ENCODE data around the gene CHRNA4.
"Not testable (repeated sequence)": the region's sequence is repeated elsewhere in the genome, so short reads cannot be mapped to it uniquely, and the experiment has no call there.

Gene CHRNA4

DNA sequence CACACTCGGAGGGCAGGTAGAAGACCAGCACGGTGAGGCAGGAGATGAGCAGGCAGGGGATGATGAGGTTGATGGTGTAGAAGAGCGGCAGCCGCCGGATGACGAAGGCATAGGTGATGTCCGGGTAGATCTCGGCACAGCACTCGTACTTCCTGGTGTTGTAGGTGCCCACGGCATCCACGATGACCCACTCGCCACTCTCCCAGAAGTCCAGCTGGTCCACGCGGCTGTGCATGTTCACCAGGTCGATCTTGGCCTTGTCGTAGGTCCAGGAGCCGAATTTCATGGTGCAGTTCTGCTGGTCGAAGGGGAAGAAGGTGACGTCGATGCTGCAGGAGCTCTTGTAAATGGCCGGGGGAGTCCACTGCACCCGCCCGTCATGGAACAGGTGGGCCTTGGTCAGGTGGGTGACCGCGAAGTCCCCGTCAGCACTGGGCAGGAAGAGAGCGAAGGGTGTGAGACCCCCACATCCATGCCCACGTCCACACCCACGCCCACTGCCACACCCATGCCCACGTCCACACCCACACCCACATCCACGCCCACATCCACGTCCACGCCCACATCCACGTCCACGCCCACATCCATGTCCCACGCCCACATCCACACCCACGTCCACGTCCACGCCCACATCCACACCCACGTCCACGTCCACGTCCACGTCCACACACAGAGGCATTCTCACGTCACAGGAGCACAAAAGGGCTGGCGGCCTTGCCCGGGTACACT is 10.4 kb downstream of the CHRNA4 start:
- DNase-seq (ENCODE audit: low read depth in 1 of 2, low spot score in 1 of 2) = no peak

- DNase-seq (ENCODE audit: low read depth in 1 of 2, low spot score in 1 of 2) = no peak
Measured at GRCh38 chr20:63350196-63350595, 11.0 kb downstream of the CHRNA4 start.

GRCh38 chr20:63349516-63349895 is 11.6 kb downstream of the CHRNA4 start:
- DNase-seq (ENCODE audit: low read depth in 1 of 2, low spot score in 1 of 2) = no peak

DNA sequence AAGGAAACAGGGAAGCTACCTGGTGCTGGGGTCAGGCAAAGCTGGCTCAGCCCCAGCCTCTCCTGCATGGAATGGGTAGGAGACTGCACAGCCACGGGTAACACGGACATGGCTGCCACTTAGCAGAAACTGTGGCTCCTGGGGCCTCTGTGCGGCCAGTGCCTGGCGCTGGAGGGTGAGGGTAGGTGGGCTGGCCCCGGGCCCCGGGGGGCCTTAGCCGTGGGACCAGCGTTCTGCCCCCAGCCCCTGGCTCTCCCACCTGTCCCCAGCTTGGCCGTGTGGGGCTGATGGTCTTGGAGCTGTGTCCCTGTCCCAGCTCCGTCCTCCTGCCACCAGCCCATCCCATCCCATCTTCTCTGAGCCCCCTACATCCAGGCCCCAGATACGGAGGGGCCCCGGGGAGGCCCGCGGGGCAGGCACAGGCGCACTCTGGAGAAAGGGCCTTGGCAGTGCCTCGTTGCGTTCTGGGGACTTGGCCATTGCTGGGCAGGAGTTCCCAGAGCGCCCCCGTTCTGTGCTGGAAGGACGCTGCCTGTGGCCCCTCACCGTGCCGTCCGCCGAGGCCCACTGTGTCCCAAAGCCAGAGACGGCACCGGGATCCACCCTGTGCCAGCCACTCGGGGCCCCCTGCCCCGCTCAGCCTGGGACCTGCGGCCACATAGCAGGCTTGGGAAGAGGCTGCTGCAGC is 12.2 kb downstream of the CHRNA4 start:
- DNase-seq (ENCODE audit: low read depth in 1 of 2, low spot score in 1 of 2) = no peak

- no peak for DNase-seq (ENCODE audit: low read depth in 1 of 2, low spot score in 1 of 2)
Measured at GRCh38 chr20:63347950-63348827, 13.0 kb downstream of the CHRNA4 start.

- DNase-seq (ENCODE audit: low read depth in 1 of 2, low spot score in 1 of 2) = no peak
Measured at GRCh38 chr20:63347081-63347741, 13.9 kb downstream of the CHRNA4 start.

GRCh38 chr20:63346131-63347080 is 14.7 kb downstream of the CHRNA4 start:
- DNase-seq (ENCODE audit: low read depth in 1 of 2, low spot score in 1 of 2) = no peak

- DNase-seq (ENCODE audit: low read depth in 1 of 2, low spot score in 1 of 2) = no peak
Measured at GRCh38 chr20:63345328-63346100, 15.6 kb downstream of the CHRNA4 start.

DNA sequence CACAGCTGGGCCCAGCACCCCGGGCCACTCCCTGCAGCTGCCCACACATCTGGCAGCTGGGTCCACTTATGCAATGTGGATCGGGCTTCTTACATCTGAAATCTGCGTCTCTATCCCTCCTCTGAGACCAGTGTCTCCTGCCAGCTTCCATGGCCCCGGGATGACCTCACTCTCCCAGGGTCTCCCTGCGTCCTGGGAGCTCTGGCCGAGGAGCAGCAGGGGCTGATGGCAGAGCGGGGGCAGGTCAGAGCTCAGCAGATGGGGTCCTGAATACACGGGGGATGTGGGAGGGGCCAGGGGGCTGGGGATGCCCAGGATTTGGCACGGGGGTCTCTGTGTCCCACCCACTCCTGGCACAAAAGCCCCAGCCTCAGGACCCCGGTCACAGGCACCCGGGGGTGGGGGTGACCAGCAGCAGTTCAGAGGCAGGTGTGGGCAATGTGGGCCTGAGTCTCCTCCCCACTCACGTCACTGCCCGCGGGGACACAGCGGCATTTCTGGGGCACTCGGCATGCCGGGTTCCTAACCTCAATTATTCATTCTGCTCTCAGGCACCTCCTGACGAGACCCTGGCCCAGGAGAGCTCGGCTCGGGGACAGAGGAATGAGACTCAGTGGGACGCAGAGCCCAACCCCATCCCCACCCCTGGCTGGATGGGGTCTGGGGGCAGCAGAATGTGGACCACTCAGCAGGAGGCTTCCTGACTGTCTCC is 16.4 kb downstream of the CHRNA4 start:
- DNase-seq (ENCODE audit: low read depth in 1 of 2, low spot score in 1 of 2) = no peak

DNA sequence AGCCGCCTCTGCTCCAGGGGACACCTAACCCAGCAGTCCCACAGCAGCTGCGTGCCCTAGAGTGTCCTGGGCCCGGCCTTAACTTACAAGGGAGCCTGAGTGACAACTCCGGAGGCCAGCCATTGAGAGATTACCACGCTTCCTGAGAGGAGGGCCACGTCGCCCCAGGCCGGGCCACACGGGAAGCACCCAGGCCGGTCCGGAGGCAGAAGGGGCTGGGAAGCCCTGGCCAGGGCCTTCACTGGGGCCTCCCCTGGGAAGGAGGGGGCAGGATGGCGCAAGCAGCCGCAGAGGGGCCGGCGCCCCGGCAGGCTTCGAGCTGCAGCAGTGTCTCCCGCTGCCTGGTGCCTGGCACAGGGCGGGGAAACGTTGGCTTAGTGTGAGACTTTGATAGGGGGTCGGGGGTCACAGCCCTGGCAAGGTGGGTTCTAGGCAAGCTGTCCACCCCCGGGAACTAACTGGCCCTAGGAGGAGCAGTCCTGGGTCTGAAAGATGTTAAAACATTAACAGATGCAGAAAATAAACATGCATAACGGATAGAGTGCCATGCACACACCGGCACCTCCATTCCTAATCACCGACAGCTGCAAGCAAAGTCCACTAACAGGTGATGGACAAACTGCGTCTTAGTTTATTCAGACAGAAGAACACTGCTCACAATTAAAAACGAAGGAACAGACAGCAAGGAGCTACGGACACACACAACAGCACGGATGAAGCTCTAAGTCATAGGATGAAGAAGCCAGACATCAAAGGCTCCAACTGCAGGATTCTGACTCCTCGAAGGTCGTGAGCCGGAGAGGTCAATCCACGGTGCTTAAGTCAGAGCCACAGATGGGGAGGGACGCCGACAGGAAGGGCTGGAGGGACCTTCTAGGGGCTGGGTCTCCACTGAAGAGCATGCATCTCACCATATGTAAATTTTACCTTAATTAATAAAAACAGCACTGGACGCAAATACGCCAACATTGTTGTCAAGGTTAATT is 17.4 kb downstream of the CHRNA4 start:
- no peak for DNase-seq (ENCODE audit: low read depth in 1 of 2, low spot score in 1 of 2)

DNA sequence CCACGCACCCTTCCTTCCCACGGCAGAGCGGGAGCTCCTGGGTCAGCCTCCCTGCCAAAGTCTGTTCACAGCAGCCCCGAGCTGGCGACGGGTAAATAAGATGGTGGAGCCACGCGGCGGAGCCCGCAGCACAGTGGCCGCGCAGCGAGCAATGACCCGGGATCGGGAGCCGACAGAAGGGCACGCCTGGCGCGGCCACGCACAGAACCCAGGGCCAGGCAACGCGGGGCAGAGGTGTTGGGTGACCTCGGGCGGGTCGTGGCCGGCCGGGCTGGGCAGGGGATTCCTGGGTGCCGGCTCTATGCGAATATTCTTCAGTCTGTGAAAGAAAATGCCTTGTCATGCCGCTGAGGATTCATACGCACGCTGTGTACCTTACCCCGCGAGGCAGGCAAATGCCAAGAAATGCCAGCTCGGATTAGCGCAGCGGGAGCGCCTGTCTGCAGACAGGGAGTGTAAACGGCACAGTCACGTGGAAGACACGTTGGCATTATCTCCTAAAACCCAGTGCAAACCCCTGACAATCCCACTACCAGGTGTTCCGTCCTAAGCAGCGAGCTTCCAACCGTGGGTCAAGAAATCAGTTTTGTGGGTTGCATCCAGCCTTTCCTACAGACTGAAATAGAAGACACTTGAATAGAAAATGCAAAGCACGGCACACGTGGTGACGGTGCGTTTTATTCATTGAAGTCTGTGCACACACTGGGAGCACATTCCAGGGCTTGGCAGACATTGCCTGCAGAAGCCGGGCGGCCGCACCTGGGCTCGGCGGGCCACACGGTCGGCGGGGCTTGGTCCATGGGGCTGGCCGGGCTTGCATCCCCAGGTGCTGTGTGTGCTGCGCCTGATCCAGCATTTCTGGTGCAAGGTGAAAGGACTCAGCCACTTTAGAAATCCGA is 18.3 kb downstream of the CHRNA4 start:
- no peak for DNase-seq (ENCODE audit: low read depth in 1 of 2, low spot score in 1 of 2)

DNA sequence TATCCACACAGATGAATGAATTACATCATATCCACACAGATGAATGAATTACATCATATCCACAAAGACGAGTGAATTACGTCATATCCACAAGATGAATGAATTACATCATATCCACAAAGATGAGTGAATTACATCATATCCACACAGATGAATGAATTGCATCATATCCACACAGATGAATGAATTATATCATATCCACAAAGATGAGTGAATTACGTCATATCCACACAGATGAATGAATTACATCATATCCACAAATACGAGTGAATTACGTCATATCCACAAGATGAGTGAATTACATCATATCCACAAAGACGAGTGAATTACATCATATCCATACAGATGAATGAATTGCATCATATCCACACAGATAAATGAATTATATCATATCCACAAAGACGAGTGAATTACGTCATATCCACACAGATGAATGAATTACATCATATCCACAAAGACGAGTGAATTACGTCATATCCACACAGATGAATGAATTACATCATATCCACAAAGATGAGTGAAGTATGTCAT is 20.9 kb downstream of the CHRNA4 start:
- not testable (repeated sequence) for DNase-seq (ENCODE audit: low read depth in 1 of 2, low spot score in 1 of 2)

DNA sequence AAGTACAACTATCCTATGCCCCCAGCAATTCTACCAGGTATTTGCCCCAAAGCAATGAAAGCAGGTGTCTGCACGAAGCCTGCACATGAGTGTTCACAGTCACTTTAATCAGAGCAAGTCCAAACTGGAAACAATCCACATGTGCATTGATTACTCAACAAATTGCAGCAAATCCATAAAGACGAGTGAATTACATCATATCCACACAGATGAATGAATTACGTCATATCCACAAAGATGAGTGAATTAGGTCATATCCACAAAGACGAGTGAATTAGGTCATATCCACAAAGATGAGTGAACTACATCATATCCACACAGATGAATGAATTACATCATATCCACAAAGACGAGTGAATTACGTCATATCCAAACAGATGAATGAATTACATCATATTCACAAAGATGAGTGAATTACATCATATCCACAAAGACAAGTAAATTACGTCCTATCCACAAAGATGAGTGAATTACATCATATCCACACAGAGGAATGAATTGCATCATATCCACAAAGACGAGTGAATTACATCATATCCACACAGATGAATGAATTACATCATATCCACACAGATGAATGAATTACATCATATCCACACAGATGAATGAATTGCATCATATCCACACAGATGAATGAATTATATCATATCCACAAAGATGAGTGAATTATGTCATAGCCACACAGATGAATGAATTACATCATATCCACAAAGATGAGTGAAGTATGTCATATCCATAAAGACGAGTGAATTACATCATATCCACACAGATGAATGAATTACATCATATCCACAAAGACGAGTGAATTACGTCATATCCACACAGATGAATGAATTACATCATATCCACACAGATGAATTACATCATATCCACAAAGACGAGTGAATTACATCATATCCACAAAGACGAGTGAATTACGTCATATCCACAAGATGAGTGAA is 21.7 kb downstream of the CHRNA4 start:
- DNase-seq (ENCODE audit: low read depth in 1 of 2, low spot score in 1 of 2) = not testable (repeated sequence)

GRCh38 chr20:63337786-63338420 is 23.2 kb downstream of the CHRNA4 start:
- DNase-seq (ENCODE audit: low read depth in 1 of 2, low spot score in 1 of 2) = no peak
